AG09309 (cell line): Measurements from ENCODE around the gene GLRB.

Experiments
- DNase-seq: peaks from one replicate; pipeline ENCODE4 v3.0.0-alpha.2; 2010; ENCODE audit warnings: low read depth
- H3K4me3 ChIP-seq: 2 replicates; pipeline ENCODE4 v1.5.1; 2011; ENCODE audit warnings: mild to moderate bottlenecking, low read depth, low read length, moderate library complexity; ENCODE audit not compliant: control insufficient read depth
- TF ChIP-seq, protein P1 (sequence below): IDR thresholded peaks from 2 replicates; pipeline ENCODE4 v1.5.1; 2011; ENCODE audit warnings: mild to moderate bottlenecking, low read depth, low read length, inconsistent platforms; ENCODE audit not compliant: insufficient read depth, control insufficient read depth; ENCODE audit errors: missing control alignments

The GLRB gene

DNA sequence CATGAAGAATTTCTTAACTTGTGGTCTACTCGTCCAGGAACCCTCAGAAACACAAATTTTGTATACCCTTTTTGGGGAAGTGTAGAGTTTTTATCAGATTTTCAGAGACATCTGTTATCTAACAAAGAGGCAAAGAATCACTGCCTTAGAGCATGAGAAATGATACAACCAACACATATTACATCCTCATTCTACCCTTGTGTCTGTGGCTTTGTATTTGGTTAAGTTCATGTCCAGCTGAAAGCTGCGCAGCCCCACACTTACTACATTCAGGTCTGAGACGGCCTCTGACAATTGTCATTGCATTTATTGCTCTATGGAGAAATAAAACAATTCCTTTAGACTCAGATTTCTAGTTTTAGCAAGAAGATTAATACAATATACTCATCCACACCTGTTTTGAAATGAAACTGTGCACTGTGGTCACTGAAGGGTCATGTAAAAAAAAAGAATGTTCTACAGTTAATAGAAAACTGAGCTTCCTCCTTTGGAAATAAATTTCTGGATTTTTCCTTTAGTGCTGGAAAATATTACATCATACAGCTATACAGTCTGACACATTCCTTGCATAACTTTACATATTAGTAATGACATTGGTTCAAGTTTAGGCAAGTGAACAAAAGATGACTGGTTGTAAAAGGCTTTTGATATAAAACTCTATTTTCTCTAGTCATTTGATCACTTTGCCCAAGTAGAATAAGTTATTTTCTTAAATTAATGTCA, 39.8 kb downstream of the GLRB start:
- TF ChIP-seq, protein P1, sequence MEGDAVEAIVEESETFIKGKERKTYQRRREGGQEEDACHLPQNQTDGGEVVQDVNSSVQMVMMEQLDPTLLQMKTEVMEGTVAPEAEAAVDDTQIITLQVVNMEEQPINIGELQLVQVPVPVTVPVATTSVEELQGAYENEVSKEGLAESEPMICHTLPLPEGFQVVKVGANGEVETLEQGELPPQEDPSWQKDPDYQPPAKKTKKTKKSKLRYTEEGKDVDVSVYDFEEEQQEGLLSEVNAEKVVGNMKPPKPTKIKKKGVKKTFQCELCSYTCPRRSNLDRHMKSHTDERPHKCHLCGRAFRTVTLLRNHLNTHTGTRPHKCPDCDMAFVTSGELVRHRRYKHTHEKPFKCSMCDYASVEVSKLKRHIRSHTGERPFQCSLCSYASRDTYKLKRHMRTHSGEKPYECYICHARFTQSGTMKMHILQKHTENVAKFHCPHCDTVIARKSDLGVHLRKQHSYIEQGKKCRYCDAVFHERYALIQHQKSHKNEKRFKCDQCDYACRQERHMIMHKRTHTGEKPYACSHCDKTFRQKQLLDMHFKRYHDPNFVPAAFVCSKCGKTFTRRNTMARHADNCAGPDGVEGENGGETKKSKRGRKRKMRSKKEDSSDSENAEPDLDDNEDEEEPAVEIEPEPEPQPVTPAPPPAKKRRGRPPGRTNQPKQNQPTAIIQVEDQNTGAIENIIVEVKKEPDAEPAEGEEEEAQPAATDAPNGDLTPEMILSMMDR, result no peak
- DNase-seq, result peak; percentile 41
- no peak overlapping the region for H3K4me3 ChIP-seq

GRCh38 chr4:157121401-157121800, 45.5 kb downstream of the GLRB start:
- TF ChIP-seq, protein P1, result no peak
- DNase-seq, result peak; percentile 39
- H3K4me3 ChIP-seq, result no peak overlapping the region

GRCh38 chr4:157127571-157127970, 51.6 kb downstream of the GLRB start:
- TF ChIP-seq, protein P1, result no peak
- H3K4me3 ChIP-seq, result no peak overlapping the region
- DNase-seq, result no peak

GRCh38 chr4:157128395-157128794, 52.4 kb downstream of the GLRB start:
- H3K4me3 ChIP-seq, result no peak overlapping the region
- TF ChIP-seq, protein P1, result peak; percentile 72
- peak; percentile 14 for DNase-seq

- TF ChIP-seq, protein P1, result no peak
- DNase-seq, result no peak
- no peak overlapping the region for H3K4me3 ChIP-seq
These were observed 66.0 kb downstream of the GLRB start for GRCh38 chr4:157141976-157142375.

DNA sequence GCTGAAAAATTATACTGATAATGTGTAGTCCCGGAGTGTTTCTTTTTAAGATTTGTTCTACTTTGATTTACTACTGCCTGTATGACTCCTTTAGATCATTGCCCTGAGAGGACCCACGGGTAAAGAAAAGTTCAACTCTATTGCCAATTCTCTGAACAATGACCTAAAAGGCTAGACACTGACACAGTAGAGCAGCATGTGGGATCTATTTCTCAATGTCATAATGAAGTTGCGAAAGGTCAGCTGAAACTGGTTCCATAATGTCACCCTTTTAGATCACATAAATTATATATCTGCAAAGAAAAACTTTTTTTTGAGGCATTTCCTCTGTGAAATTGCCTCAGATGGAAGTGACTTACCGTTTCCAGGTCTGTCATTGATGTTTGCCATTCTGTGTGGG, 67.4 kb downstream of the GLRB start:
- DNase-seq, result no peak
- no peak overlapping the region for H3K4me3 ChIP-seq
- TF ChIP-seq, protein P1, result no peak
